ENCODE results near the gene PPP5C. TPM values are rescaled to one million over a fixed set of nuclear protein-coding genes. Genes with fewer than 3 reads are reported as not detected.
"Not testable (repeated sequence)": the region's sequence is repeated elsewhere in the genome, so short reads cannot be mapped to it uniquely, and the experiment has no call there.

Gene PPP5C
- total RNA-seq, 1 experiment from 2014 or later = 58.5 TPM

GRCh38 chr19:46364359-46364758 is 17.5 kb downstream of the PPP5C start:
- DNase-seq (ENCODE audit: low read depth) = no peak

DNA sequence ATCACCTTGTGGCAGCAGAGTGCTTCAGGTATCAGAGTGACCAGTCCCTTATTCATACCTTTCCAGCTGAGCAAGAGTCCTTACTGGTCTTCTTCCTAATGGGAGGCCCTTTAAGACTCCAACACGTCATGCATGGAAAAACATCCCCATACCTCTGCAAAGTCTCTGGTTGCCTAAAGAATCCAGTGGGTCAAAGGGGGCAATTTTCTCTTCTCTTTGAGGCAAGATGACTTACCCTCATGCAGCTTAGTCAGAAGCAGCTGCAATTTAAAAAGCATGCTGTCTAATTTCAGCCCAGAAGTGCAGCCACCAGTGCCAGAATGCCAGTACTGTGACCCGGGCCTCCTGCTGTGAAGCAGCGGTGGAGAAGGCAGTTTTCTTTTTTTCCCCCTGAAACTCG is 18.7 kb downstream of the PPP5C start:
- DNase-seq (ENCODE audit: low read depth) = no peak

DNA sequence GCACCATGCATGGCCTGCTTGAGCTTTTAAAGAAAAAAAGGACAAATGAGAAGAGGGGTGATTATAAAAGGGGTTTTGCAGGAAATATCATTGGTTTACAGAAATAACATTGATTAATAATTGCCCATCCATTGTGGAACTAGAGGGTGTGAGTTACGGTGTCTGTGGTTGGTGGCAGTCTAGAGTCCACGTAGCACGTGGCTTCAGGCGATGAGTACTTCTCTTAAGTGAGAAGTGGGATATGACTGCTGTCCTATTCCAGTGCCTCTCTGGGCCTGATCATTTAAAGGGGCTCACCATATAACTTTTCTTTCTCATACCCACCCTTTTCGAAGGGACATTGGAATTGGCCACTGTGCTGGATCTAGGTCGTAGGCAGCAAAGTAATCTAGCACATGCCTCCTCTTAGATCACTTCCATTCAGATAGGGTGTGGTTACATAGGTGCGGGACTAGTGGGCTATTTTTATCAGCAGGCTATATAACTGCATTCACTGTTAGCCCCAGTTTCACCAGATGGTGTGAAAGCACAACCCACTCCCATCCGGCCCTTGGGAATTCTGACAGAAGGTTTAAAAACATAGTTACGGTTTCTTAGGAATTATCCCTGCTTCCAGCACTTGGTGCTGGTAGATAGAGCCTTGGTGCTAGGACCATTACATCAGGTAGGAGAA is 19.9 kb downstream of the PPP5C start:
- no peak for DNase-seq (ENCODE audit: low read depth)

- DNase-seq (ENCODE audit: low read depth) = no peak
Observed at GRCh38 chr19:46367426-46367825, 20.5 kb downstream of the PPP5C start.

DNA sequence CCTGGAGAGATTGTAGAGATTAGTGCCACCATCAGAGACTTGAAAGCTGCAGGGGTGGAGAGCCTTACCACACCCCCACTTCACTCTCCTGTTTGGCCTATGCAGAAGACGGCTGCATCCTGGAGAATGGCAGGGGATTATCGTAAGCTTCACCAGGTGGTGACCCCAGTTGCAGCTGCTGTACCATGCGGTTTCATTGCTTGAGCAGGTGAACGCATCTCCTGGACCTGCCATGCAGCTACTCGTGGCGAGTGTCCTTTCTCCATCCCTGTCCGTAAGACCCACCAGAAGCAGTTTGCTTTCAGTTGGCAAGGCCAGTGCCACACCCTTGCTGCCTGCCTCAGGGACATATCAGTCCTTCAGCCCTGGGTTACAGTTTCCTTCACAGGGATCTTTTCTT is 21.2 kb downstream of the PPP5C start:
- DNase-seq (ENCODE audit: low read depth) = no peak

DNA sequence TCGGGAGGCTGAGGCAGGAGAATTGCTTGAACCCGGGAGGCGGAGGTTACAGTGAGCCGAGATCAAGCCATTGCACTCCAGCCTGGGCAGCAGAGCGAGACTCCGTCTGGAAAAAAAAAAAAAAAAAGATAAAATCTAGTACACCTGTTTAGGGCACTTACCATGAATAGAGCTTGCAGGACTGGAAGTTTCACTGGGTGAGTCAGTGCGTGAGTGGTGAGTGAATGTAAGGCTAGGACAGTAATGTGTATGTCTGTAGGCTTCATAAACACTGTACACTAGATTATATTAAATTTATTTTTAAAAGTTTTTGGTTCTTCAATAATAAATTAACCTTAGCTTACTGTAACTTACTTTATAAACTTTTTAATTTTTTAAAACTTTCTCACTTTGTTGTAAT is 22.9 kb downstream of the PPP5C start:
- no peak for DNase-seq (ENCODE audit: low read depth)

DNA sequence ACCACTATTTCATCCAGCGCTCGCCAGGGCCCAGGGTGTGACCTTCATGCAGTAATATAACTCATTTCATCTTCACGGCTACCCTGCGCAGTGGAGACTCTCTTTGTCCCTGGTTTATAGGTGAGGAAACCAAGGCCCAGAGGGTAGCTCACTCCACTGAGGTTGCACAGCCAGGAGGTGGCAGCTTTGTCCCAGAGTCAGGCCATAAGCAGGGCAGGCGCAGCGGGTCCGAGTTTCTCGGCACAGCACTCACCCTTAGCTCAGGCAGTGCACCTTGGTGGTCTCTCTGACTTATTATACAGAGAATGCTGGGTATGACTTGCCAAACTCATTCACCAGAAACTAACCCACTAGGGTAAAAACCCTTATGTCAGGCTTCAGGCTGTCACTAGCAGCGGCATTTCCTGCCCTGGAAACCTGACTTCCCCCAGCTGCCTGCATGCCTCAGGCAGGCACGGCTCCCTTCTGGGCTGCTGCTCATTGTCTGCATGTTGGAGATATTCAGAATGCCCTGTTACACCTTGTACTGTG is 24.5 kb downstream of the PPP5C start:
- no peak for DNase-seq (ENCODE audit: low read depth)

GRCh38 chr19:46372901-46373490 is 26.1 kb downstream of the PPP5C start:
- DNase-seq (ENCODE audit: low read depth) = peak; percentile 61

GRCh38 chr19:46373491-46374359 is 26.8 kb downstream of the PPP5C start:
- peak; percentile 95 for DNase-seq (ENCODE audit: low read depth)

DNA sequence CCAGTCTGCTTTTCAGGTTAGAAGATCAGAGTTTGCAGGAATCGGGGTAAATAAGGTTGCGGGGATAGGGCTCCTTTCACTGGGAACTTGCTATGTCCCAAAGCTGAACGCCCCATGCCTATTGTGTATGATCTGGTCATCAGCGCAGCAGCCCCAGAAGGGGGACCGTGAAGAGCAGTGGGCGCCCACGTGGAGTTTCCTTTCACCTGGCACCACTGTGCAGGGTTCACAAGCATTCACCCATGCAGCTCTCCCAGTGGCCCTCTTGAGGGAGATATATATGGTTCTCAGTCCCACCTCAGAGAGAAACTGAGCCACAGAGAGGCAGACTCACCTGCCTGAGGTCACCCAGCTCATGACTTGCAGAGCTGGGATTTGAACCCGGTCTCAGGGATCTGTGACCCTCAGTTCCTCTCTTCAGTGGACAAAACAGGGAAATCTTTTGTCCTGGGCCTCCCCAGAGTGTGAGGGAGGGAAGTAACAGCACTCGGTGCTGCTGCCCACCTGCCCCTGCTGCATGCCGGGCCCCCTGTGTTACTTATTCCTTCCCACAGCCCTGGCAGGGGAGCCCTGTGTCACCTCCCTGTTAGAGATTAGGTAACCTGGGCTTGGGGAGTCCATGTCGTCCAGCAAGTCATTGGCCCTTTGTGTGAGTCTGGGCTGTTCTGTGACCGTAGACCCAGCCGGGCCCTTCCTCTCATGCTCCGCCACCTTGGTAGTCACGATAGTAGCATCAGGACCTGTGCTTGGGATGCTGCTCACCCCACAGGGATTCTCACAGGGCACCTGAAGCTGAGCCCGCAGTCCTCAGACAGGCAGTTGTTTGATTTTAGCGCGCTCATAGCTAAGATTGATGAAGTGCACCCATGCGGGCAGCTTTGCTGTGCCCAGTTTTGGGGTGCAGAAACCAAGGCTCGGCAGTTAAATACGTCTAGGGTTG is 27.9 kb downstream of the PPP5C start:
- no peak for DNase-seq (ENCODE audit: low read depth)

DNA sequence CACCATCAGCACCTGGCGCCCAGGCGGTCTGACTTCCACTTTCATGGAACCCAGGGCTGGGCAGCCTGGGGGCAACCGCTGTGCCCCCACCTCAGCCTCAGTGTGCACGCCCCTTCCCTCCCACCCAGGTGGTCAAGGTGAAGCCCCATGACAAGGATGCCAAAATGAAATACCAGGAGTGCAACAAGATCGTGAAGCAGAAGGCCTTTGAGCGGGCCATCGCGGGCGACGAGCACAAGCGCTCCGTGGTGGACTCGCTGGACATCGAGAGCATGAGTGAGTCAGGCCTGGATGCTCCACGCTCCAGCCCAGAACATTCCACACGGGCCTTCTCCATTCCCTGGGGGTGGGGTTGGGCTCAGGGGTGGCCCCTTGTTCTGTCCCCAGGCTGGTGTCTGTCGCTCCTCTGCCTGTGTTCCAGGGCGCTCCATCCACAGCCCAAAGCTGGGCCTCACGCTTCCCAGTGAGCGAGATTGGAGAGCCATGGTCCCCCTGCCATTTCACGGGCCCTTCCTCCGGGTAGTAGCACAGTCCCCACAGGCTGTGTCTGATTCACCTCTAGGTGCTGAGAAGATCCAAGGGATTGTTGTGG is 28.7 kb downstream of the PPP5C start:
- not testable (repeated sequence) for DNase-seq (ENCODE audit: low read depth)

DNA sequence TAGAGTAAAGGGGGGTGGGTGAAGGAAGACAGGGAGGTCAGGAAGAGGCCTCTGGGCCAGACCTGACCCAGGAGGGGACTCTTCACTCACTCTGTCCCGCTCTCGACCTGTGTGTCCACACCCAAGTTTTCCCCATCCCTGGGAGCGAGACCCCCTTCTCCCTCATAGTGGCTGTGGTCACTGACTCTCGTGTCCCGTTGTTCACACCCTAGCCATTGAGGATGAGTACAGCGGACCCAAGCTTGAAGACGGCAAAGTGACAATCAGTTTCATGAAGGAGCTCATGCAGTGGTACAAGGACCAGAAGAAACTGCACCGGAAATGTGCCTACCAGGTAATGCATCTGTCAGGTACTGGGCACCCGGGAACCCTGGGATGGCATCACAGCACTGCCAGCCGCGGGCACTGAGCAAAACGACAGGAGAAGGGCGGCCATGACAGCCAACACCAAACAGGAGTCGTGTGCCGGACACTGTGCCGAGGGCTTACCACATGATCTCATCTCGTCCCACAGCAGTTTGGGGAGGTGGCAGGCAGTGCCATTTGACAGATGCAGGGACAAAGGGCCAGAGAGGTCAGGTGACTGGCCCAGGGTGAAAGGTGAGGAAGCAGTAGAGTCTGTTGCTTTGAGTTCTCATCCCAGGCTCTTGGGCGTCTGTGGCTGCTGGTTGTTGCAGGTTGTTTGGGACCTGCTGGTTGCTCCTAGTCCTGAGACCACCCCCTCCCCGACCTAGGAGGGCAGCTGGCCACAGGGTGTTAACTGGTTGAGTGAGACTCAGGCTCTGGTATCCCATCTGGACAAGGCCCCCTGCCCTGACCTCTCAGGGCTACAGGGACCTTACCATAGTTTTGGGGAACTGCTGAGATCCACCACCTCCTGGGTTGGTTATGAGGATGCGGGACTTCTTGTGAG is 29.6 kb downstream of the PPP5C start:
- no peak for DNase-seq (ENCODE audit: low read depth)

GRCh38 chr19:46378268-46378667 is 31.4 kb downstream of the PPP5C start:
- peak; percentile 58 for DNase-seq (ENCODE audit: low read depth)

DNA sequence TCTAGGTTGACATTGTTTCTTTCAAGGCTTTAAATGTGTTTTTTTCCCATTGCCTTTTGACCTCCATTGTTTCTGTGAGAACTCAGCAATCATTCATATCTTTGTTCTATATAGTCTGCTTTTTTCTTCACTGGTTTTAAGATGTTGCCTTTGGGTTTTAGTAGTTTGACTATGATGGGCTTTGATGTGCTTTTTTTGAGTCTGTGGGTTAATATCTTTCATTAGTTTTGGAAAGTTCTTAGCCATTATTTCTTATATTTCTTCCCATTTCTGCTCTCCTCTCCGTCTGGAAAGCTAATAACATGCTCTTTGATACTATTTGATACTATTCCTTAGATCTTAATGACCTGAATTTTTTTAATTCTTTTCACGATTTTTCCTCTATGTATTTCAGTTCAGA is 33.8 kb downstream of the PPP5C start:
- no peak for DNase-seq (ENCODE audit: low read depth)

DNA sequence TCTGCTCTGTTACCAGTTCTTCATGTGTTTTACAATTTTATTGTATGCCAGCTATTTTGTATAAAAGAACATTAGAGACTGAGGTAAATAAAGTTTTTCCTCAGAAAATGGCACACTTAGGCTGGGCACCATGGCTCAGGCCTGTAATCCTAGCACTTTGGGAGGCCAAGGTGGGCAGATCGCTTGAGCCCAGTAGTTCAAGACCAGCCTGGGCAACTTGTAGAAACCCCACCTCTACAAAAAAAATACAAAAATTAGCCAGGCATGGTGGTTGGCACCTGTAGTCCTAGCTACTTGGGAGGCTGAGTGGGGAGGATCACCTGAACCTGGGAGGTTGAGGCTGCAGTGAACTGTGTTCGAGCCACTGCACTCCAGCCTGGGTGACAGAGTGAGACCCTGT is 34.5 kb downstream of the PPP5C start:
- DNase-seq (ENCODE audit: low read depth) = no peak

DNA sequence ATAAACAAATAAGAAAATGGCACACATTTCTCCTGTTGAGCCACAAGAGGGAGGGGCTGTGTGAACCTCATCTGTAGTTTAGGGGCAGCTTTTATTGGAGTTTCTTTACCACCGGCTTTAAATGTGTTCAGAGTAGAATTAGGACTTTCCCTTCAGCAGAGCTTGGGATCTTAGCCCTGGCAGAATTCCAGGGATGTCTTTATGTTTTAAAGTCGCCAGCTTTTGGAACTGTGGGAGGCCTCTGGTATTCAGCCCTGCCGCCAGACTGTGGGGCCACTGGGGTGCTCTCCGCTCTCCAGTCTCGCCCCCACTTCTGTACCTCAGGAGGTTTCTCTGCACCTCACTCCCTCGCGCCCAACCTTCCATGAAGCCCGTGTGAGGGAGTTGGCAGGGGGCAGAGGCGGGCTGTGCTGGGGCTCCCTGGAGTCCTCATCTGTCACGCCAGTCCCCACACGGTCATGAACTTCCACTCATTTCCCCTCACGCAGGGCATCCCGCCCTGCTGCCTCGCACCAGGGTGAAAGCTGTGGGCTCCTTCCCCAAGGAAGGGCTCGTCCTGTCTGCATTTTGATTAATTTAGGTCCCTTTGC is 35.0 kb downstream of the PPP5C start:
- DNase-seq (ENCODE audit: low read depth) = no peak

DNA sequence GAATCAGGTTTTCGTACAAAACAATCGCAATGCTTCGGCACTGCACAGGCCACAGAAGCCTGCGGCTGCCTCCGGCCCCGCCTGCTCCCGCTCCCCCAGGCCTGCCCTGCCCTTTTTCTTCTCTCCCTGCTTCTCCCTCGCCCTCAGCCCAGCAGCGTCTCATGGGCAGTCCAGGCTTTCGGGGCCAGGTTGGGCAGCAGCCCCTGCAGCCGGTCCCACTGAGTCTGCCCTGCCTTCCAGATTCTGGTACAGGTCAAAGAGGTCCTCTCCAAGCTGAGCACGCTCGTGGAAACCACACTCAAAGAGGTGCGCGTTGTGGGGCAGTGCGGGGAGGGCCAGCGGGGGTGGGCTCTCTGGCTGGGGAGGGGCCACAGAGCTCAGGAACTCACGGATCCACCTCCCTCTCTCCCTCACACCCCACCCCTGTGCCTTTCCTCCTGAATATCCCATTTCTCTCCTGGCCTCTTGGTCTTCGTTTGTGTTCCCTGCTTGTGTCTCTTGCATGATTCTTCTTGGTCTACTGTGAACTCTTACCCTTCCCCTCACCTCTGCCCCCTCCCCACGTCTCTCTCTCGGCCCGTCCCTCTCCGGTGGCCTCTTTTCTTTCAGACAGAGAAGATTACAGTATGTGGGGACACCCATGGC is 36.4 kb downstream of the PPP5C start:
- DNase-seq (ENCODE audit: low read depth) = no peak

DNA sequence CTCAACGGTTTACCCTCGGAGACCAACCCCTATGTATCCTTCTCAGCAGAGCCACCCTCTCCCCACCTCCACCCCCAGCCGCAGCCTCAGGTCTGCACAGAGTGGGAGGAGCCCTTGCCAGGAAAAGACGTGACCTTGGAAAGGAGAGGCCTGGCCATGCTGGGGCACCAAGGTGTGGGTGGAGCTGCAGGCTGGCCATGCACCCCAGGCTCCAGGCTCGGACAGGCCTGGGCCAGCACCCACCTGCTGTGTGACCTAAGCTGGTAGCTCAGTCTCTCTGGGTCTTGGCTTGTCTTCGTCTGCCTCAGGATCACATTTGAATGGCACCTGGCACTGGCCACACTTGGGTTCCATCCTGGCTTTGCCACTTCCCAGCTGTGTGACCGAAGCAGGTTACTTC is 37.0 kb downstream of the PPP5C start:
- DNase-seq (ENCODE audit: low read depth) = no peak

GRCh38 chr19:46384396-46384795 is 37.5 kb downstream of the PPP5C start:
- DNase-seq (ENCODE audit: low read depth) = no peak

Measured in M059J (cell line).